ENCODE data around the gene TSC22D4.

- TF ChIP-seq, protein P1, sequence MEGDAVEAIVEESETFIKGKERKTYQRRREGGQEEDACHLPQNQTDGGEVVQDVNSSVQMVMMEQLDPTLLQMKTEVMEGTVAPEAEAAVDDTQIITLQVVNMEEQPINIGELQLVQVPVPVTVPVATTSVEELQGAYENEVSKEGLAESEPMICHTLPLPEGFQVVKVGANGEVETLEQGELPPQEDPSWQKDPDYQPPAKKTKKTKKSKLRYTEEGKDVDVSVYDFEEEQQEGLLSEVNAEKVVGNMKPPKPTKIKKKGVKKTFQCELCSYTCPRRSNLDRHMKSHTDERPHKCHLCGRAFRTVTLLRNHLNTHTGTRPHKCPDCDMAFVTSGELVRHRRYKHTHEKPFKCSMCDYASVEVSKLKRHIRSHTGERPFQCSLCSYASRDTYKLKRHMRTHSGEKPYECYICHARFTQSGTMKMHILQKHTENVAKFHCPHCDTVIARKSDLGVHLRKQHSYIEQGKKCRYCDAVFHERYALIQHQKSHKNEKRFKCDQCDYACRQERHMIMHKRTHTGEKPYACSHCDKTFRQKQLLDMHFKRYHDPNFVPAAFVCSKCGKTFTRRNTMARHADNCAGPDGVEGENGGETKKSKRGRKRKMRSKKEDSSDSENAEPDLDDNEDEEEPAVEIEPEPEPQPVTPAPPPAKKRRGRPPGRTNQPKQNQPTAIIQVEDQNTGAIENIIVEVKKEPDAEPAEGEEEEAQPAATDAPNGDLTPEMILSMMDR (IDR thresholded peaks at IDR 0.05; ENCODE audit: poor library complexity), result no peak
- no peak for TF ChIP-seq EZH2 (IDR thresholded peaks at IDR 0.05; ENCODE audit: borderline replicate concordance)
Measured at GRCh38 chr7:100517305-100517704, 38.3 kb upstream of the TSC22D4 start.
